ENCODE measurements around the gene SH3RF3. TPM values are rescaled to one million over a fixed set of nuclear protein-coding genes. Genes with fewer than 3 reads are reported as not detected.

Gene SH3RF3
- total RNA-seq, 2 donors from 2014 or later: 1.3 to 5.6 TPM

DNA sequence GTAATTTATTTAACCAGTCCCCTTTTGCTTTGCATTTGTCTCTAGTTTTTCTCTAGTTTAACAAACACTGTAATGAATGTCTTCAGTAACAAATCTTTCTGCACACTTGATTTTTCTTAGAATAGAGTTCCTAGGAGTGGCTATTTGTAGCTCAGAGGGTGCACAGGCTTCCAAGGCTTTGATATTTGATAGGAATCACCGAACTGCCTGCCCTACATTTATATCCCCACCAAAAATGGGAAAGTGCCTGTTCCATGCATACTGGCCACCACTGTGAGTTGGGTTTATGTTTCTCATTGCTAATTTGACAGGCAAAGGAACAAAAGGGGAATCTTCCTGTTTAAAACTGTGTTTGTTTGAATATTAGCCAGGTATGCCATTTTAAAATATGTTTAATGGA lies 238.7 kb downstream of the SH3RF3 start:
- no peak for DNase-seq
- Histone ChIP-seq H3K4me1 (no peaks in the 10 kb centered on the region), H3K36me3 (replicated peaks in 1 of 2; ENCODE audit: insufficient read depth in 1 of 2, low read depth in 2 of 2) (no peaks in the 10 kb centered on the region), H3K27ac (no peak overlapping the region), H3K27me3 (no peaks in the 10 kb centered on the region), H3K9me3 (no peaks in the 10 kb centered on the region), H3K4me3 (no peak overlapping the region)
- TF ChIP-seq POLR2A (IDR thresholded peaks at IDR 0.05): no peak
- TF ChIP-seq, protein P1, sequence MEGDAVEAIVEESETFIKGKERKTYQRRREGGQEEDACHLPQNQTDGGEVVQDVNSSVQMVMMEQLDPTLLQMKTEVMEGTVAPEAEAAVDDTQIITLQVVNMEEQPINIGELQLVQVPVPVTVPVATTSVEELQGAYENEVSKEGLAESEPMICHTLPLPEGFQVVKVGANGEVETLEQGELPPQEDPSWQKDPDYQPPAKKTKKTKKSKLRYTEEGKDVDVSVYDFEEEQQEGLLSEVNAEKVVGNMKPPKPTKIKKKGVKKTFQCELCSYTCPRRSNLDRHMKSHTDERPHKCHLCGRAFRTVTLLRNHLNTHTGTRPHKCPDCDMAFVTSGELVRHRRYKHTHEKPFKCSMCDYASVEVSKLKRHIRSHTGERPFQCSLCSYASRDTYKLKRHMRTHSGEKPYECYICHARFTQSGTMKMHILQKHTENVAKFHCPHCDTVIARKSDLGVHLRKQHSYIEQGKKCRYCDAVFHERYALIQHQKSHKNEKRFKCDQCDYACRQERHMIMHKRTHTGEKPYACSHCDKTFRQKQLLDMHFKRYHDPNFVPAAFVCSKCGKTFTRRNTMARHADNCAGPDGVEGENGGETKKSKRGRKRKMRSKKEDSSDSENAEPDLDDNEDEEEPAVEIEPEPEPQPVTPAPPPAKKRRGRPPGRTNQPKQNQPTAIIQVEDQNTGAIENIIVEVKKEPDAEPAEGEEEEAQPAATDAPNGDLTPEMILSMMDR (IDR thresholded peaks at IDR 0.05): no peak
- no peak for ATAC-seq
- intact Hi-C loops (cut with DNase I): no loop called here
- 82 to 96% methylated on average over 1 of the region's 1 CpG for WGBS, 2 donors

DNA sequence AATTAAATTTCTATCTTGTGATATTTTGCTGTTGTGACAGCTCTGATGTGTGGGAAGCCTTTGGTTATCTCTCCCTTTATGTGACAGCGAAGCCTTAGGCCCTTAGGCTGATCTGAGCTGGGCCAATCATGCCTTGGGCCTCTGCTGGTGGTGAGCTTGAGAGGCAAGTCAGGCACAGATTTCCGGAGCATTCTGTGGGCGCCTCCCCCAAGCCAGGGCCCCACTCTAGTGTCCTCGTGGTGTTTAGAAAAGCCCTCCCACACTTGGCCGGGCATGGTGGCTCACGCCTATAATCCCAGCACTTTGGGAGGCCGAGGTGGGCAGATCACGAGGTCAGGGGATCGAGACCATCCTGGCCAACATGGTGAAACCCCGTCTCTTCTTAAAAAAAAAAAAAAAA lies 239.8 kb downstream of the SH3RF3 start:
- intact Hi-C loops (cut with DNase I): no loop called here
- DNase-seq (no peak), ATAC-seq (no peak)
- TF ChIP-seq, protein P1 (IDR thresholded peaks at IDR 0.05): no peak
- TF ChIP-seq POLR2A (IDR thresholded peaks at IDR 0.05): no peak
- no peaks in the 10 kb centered on the region for H3K27me3 ChIP-seq
- 85 to 96% methylated on average over 10 of the region's 10 CpGs for WGBS, 2 donors
- no peaks in the 10 kb centered on the region for H3K9me3 ChIP-seq
- no peaks in the 10 kb centered on the region for H3K36me3 ChIP-seq (replicated peaks in 1 of 2; ENCODE audit: insufficient read depth in 1 of 2, low read depth in 2 of 2)
- H3K4me1 ChIP-seq: no peaks in the 10 kb centered on the region
- H3K27ac ChIP-seq: no peak overlapping the region
- H3K4me3 ChIP-seq: no peak overlapping the region

DNA sequence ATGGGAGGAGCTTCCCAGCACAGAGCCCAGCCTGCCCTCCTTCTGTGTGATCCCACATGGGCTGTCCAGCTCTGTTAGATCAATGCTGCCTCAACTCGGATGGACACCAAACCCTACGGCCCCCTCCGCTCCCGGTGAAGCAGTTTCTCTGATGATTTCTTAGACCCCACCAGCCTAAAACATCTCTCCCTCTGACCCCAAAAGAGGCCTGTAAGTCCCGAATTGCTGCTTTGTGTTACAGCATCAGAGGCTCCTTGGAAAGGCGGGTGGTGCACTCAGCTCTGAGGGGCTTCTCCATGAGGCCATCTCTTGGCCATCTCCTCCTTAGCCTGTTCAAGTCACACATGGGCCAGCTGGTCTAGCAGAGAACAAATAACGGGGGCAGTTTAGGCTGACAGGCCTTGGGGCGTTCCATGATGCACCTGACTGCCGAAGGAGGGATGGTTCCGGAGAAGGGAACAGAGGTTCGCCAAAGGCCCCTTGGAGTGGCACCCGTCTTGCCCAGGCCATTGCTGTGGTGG lies 240.7 kb downstream of the SH3RF3 start:
- intact Hi-C loops (cut with DNase I): no loop called here
- ATAC-seq (no peak), DNase-seq (no peak)

DNA sequence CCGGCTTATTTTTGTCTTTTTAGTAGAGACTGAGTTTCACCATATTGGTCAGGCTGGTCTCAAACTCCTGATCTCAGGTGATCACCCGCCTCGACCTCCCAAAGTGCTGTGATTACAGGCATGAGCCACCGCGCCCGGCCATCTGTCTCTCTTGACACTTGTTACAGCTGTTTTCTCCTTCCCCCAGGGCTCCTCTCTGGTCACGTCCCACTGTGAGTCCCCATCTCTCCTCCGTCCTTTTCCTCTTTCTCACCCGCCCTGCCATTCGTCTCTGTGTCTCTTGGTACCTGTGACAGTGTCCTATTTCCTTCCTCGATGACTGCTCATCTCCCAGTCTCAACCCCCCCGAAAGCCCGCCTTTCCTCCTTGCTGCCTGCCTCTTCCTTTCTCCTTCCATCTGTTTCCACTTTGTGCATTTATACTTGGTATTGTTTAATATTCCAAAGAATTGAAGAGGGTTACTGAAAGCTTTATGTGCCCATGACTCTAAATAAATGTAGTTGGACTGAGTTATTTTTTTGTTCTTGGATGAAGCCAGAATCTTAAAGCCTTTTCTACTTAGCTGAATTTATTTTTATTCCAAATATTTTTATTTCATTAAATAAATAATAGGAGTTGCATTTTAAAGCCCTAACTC lies 241.5 kb downstream of the SH3RF3 start:
- DNase-seq: no peak
- Histone ChIP-seq H3K27me3 (no peaks in the 10 kb centered on the region), H3K4me1 (no peaks in the 10 kb centered on the region), H3K27ac (no peak overlapping the region), H3K36me3 (replicated peaks in 1 of 2; ENCODE audit: insufficient read depth in 1 of 2, low read depth in 2 of 2) (no peaks in the 10 kb centered on the region), H3K4me3 (no peak overlapping the region), H3K9me3 (no peaks in the 10 kb centered on the region)
- TF ChIP-seq, protein P1 (IDR thresholded peaks at IDR 0.05): no peak
- TF ChIP-seq POLR2A (IDR thresholded peaks at IDR 0.05): no peak
- 88 to 90% methylated on average over 13 of the region's 13 CpGs for WGBS, 2 donors
- ATAC-seq: no peak
- intact Hi-C loops (cut with DNase I): no loop called here

More for the DNA sequence above, 240.7 kb downstream of the SH3RF3 start:
- Histone ChIP-seq H3K36me3 (replicated peaks in 1 of 2; ENCODE audit: insufficient read depth in 1 of 2, low read depth in 2 of 2) (no peaks in the 10 kb centered on the region), H3K27me3 (no peaks in the 10 kb centered on the region), H3K27ac (no peak overlapping the region), H3K4me1 (no peaks in the 10 kb centered on the region), H3K4me3 (no peak overlapping the region), H3K9me3 (no peaks in the 10 kb centered on the region)
- TF ChIP-seq, protein P1 (IDR thresholded peaks at IDR 0.05): no peak
- no peak for TF ChIP-seq POLR2A (IDR thresholded peaks at IDR 0.05)
- WGBS, 2 donors: 89 to 91% methylated on average over 12 of the region's 12 CpGs
